ENCODE measurements around the gene RALGPS2.
"Not testable (repeated sequence)": the region's sequence is repeated elsewhere in the genome, so short reads cannot be mapped to it uniquely, and the experiment has no call there.

The RALGPS2 gene

DNA sequence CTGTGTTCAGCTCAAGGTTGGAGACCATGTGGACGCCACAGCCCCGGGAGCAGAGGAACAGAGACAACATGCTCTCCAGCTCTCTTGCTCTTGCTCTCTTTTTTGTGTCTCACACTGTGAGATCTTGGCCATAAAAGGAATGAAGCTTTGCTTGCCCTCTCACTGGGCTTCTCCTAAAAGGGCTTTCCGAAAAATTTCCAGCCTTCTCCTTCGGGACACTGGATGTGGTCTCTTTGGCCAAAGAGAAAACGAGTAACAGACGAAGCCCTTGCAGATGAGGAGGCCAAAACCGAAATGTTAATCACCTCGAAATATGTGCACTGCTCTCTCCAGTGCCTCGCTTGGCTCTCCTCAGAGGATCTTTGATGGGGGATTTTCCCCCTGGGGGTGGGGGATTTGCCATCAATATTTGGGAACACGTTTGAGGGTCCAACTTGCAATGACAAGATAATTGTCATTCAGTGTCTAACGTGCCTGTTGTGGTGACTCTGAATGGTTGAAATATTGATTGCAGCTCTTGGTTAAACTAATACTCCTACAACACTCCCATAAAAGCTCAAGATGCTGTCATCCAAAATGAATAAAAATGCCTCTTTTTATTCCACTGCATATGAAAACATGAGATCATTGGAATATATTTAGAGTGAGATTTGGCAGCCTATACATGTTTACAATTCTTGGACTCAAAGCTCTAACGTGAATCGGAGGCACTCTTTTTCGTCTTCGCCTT, 214.5 kb downstream of the RALGPS2 start:
- H3K4me3 ChIP-seq (ENCODE audit: low read depth, low read length): no peak overlapping the region

DNA sequence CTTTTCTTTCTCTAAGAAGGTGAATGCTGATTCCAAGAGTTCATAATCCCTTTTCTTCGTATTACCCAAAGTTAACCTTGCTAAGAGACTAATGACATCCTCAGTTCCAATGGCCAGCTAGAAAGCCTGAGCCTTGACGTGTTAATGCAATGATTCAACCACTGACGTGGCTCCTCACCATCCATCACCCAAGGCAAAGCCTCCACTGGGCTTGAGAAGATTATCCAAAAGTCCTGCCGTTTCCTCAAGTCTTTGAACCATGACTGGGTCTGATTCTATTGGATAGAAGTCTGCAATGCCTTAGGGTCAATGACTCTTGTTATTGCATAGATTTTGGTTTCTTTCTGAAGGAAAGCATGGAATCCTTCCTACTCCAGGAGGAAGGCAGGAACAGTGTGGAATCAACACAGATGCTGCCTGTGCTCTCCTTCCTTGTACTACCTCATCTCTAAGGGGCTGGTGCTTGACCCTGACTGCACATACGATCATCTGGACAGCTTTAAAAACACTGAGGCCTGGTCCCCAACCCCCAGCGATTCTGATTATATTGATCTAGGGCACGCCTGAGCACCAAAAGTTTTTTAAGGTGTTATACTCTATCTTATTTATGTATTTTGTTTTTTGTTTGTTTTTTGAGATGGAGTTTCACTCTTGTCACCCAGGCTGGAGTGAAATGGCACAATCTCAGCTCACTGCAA, 215.2 kb downstream of the RALGPS2 start:
- no peak overlapping the region for H3K4me3 ChIP-seq (ENCODE audit: low read depth, low read length)

DNA sequence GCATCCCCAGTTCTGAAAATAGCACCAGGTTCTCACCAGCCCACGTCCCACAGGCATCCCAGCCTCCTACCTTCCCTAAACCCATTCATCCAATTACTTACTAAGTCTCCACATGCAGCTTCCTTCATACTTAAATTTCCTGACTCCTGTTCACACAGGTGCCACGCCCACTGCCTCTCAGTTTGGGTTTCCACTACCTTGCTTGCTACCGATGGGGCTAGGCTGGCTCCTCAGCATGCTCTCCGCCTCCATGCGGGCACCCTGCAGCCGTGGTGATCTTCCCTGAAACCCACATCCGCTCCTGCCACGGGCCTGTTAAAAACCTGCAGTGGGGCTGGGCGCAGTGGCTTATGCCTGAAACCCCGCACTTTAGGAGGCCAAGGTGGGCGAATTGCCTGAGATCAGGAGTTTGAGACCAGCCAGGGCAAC, 216.2 kb downstream of the RALGPS2 start:
- no peak overlapping the region for H3K4me3 ChIP-seq (ENCODE audit: low read depth, low read length)

DNA sequence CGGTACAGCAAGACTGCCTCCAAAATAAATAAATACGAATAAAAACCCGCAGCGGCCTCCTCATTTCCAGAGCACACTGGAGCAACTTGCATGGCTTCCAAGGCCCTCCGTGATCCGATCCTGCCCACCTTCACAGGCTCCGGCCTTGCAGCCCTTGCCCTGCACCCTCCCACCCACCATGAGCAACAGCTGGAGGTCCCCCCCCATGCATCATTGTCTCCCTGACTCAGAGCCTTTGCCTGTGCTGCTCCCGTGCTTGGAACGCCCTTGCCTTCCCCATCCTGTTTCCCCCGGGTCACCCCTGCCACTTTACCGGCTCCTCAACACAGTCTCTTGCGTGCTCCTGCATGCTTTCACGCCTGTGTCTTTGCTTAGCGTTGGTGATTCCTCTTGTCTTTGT, 216.8 kb downstream of the RALGPS2 start:
- no peak overlapping the region for H3K4me3 ChIP-seq (ENCODE audit: low read depth, low read length)

GRCh38 chr1:178942285-178943198, 217.5 kb downstream of the RALGPS2 start:
- no peak overlapping the region for H3K4me3 ChIP-seq (ENCODE audit: low read depth, low read length)

DNA sequence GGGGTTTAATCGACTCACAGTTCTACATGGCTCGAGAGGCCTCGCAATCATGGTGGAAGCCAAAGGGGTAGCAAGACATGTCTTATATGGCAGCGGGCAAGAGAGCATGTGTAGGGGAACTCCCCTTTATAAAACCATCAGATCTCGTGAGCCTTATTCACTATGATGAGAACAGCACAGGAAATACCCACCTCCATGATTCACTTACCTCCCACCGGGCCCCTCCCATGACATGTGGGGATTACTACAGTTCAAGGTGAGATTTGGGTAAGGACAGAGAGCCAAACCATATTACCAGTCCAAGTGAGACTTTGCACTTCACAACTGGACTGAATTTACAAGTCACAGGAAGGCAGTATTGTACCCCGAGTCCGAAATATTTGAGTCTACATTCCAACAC, 219.7 kb downstream of the RALGPS2 start:
- no peak overlapping the region for H3K4me3 ChIP-seq (ENCODE audit: low read depth, low read length)

DNA sequence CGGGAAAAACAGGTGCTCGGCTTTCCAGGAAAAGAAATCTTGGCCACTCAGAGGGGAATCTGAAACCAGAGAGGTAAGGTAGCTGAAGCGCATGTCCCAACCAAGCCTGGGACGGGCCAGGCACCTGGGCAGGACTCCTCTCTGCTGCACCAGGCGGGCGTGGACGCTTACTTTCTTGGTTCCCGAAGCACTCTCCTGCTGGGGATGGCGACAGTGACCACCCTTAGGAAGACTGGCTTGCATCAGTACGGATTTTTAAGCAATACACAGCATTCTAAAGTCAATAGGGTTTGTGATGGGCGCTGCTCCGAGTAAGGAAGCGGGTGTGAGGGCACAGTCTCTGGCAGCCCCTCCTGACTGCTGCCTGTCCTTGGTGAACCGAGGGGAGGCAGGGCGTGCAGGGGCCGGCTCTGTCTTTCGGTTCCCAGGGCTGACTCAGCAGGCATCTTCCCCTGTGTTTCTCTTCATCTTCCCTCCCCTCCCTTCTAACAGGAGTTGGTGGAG, 220.8 kb downstream of the RALGPS2 start:
- no peak overlapping the region for H3K4me3 ChIP-seq (ENCODE audit: low read depth, low read length)

- H3K4me3 ChIP-seq (ENCODE audit: low read depth, low read length): no peak overlapping the region
These were observed 221.4 kb downstream of the RALGPS2 start for GRCh38 chr1:178946416-178946815.

DNA sequence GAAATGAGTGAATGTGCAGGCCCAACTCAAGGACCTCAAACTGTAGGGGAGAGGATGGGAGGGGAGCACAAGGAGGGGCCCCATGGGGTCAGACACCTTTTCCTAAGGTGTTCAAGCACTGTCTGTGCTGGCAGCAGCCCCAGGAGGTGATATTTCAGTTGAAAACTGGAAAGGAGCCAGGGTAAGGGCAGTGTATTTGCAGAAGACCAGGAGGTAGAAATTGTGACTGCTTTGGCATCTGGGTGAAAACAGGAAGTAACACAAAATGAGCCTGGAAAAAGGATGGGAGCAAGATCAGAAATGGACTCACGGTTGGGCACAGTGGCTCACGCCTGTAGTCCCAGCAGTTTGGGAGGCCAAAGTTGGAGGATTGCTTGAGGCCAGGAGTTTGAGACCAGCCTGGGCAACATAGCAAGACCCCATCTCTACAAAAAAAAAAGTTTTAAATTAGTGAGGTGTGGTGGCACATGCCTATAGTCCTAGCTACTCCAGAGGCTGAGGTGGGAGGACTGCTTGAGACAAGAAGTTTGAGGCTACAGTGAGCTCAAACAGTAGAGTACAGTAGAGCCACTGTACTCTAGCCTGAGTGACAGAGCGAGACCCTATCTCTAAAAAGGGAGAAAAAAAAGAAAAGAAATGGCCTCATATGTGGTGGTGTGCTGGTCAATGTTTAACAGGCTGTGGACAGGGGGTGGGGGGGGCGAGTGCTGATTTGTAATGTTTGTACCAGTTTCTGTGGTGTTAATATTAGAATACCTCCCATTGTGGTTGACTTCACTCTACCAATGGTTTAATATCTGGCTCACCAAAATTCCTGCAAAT, 222.0 kb downstream of the RALGPS2 start:
- H3K4me3 ChIP-seq (ENCODE audit: low read depth, low read length): no peak overlapping the region

DNA sequence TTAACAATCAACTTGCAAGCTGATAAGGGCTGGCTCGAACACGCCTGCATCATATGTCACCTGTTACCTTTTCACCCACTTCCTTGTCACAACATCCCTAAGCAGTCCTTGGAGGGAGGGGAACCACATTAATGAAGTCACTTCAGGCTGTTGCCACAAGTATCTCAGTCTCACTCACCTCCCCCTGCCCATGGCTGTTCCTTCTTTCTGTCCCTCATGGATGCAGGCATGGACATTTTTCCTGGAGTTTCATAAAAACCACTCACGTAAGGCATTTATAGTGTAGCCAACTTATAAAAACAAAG, 222.6 kb downstream of the RALGPS2 start:
- H3K4me3 ChIP-seq (ENCODE audit: low read depth, low read length): no peak overlapping the region

DNA sequence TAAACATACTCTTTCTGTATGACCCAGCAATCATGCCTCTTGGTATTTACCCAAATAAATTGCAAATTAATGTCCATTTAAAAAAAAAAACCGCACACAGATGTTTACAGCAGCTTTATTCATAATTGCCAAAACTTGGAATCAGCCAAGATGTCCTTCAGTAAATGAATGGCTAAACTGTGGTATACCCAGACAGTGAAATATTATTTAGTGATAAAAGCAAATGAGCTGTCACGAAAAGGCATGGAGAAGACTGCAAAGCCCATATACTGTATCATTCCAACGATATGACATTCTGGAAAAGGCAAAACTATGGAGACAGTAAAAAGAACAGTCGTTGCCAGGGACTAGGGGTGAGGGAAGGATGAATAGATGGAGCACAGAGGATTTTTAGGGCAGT, 223.6 kb downstream of the RALGPS2 start:
- H3K4me3 ChIP-seq (ENCODE audit: low read depth, low read length): no peak overlapping the region

DNA sequence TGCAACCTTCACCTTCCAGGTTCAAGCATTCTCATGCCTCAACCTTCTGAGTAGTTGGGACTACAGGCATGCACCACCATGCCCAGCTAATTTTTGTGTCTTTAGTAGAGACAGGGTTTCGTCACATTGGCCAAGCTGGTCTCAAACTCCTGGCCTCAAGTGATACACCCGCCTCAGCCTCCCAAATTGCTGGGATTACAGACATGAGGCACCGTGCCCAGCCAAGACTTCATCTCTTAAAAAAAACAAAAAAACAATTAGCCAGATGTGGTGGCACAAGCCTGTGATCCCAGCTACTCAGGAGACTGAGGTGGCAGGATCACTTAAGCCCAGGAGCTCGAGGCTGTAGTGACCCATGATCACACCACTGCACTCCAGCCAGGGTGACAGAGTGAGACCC, 224.8 kb downstream of the RALGPS2 start:
- H3K4me3 ChIP-seq (ENCODE audit: low read depth, low read length): not testable (repeated sequence)

DNA sequence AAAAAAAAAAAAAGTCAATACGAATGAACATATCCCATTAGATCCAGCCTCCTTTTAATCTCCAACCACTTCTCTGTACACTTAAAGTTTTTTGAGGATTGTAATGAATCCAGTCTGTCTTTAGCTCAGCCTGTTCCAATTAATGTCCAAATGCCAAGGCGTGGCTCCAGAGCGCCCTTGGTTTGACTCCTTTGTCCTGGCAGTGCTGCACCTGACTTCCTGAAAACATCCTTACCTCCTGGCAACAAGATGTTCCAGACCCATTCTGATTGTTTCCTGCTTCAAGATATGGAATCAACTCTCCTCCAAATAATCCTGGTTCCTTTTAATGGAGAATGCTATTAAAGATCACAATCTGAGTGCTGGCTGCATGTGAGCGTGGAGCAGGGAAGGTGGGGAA, 226.6 kb downstream of the RALGPS2 start:
- no peak overlapping the region for H3K4me3 ChIP-seq (ENCODE audit: low read depth, low read length)

DNA sequence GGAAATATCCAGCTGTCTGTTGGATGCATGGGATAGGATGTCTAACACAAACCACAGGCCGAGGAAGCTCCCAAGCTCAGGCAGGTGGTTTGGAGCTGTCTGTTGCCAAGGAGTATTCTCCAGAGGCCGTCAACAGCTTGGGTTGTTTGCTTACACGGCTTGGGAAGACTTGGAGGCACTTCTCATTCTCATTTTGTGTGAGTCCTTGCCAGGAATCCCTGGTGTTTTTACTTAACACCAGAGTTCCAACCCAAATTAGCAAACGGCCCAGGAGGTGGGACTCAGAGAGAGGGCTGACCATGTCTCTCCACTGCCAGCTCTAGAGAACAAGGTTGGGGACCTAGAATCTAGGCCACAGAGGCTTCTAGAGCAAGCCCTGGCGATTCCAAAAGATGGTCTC, 228.0 kb downstream of the RALGPS2 start:
- H3K4me3 ChIP-seq (ENCODE audit: low read depth, low read length): no peak overlapping the region

DNA sequence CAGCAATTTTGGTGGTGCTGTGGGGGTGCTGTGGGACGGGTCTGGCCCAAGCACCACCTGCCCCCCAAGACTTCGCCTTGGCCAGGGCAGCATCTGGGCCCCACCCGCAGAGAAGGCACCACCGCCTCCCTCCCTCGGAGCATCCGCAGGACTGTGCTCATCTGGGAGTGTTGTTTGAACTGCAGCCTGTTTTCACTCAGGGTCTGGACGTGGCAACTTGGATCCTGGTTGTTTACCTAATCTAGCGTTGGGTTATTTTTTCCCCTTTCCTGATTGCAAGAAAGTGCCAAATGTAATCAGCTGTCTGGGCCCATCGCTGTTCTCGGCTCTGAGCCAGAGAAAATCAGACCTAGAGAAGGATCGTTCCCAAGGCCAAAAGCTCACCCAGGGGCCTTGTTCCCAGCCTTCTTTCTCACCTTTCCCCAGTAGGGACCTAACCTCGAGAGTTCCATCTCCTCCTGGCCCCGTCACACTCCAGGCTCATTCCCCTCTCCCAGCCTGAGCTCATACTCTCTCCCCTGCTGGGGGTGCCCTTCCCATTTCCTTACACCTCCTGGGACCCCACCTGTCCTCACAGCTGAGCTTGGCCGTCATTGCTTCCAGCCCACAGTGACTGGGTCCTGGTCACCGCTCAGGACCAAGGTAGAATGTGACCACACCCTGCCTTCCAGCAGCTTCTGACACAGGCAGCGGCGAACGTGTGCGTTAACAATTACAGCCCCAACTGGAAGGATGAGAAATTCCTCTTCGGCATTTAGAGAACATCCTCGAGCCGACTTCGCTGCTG, 228.7 kb downstream of the RALGPS2 start:
- H3K4me3 ChIP-seq (ENCODE audit: low read depth, low read length): no peak overlapping the region

DNA sequence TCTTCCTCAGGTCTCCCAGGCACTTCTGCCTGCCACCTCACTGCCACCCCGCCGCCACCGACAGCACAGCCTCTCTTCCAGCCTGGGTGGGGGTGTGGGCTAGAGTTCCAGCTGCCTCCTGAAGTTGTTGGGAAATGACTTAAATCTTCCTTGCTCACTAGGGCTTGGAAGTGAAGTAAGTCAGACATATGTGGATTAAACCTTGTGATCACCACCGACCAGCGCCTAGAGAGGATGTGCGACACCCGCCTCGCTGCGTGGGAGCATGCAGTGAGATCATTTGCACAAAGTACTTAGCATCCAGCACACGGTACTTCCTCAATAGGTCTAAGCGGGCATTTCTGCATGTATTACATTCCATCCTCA, 229.3 kb downstream of the RALGPS2 start:
- no peak overlapping the region for H3K4me3 ChIP-seq (ENCODE audit: low read depth, low read length)

DNA sequence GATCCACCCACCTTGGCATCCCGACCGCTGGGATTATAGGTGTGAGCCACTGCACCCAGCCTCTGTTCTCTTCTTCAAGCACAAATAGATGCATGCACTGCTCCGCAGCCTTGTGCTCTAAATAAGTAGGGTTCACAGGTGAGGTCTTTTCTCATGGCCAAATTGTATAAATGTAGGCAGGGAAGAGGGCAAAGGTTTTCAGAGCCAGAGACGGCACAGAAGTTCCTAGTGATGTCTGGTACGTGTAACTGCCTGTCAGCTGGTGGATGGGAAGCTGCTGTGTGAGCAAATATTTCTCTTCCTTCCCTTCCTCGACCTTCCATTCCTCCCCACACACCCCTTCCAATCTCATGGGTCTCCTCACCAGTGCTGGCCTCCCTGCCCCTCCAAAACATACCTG, 229.9 kb downstream of the RALGPS2 start:
- H3K4me3 ChIP-seq (ENCODE audit: low read depth, low read length): no peak overlapping the region

- no peak overlapping the region for H3K4me3 ChIP-seq (ENCODE audit: low read depth, low read length)
These were observed 230.4 kb downstream of the RALGPS2 start for GRCh38 chr1:178955391-178955954.

GRCh38 chr1:178958491-178958890, 233.4 kb downstream of the RALGPS2 start:
- no peak overlapping the region for H3K4me3 ChIP-seq (ENCODE audit: low read depth, low read length)

Data from iPS-11a (cell line).